Stimulated activated naive CD8-positive, alpha-beta T cell treated with anti-CD3 and anti-CD28 coated beads, Interleukin-15, Interleukin-2, amounts not matched to agents 100 ng/mL and 50 ng/mL, for 24 hours (primary cell): ENCODE measurements around the gene SYT8.

ENCODE experiments used
- H3K27ac Mint-ChIP-seq: one replicate; pipeline ENCODE4 v1.8.0; 2021; ENCODE audit warnings: mild to moderate bottlenecking, mixed read lengths
- H3K27me3 Mint-ChIP-seq: one replicate; pipeline ENCODE4 v1.8.0; 2021; ENCODE audit warnings: mixed read lengths
- H3K36me3 Mint-ChIP-seq: one replicate; pipeline ENCODE4 v1.8.0; 2021; ENCODE audit warnings: low read depth, mixed read lengths
- H3K4me1 Mint-ChIP-seq: one replicate; pipeline ENCODE4 v1.8.0; 2021; ENCODE audit warnings: low read depth, mixed read lengths
- H3K4me3 Mint-ChIP-seq: one replicate; pipeline ENCODE4 v1.8.0; 2021; ENCODE audit warnings: mild to moderate bottlenecking, mixed read lengths
- H3K9me3 Mint-ChIP-seq: one replicate; pipeline ENCODE4 v1.8.0; 2021; ENCODE audit warnings: mixed read lengths

SYT8 gene

GRCh38 chr11:1854132-1854948, 19.6 kb downstream of the SYT8 start:
- Mint-ChIP-seq H3K9me3 (no peaks in the 10 kb centered on the region), H3K4me1 (peaks cover 74% of the 10 kb centered on the region), H3K27me3 (no peaks in the 10 kb centered on the region), H3K27ac (peak overlapping the region; percentile 95), H3K4me3 (peak overlapping the region; percentile 93), H3K36me3 (peaks cover 6% of the 10 kb centered on the region)

GRCh38 chr11:1854949-1855885, 20.4 kb downstream of the SYT8 start:
- H3K27ac Mint-ChIP-seq = no peak overlapping the region
- peaks cover 7% of the 10 kb centered on the region for H3K36me3 Mint-ChIP-seq
- peak overlapping the region; percentile 93 for H3K4me3 Mint-ChIP-seq
- H3K4me1 Mint-ChIP-seq = peaks cover 65% of the 10 kb centered on the region
- no peaks in the 10 kb centered on the region for H3K9me3 Mint-ChIP-seq
- H3K27me3 Mint-ChIP-seq = no peaks in the 10 kb centered on the region

GRCh38 chr11:1855886-1856265, 21.1 kb downstream of the SYT8 start:
- Mint-ChIP-seq H3K9me3 (no peaks in the 10 kb centered on the region), H3K36me3 (peaks cover 7% of the 10 kb centered on the region)

GRCh38 chr11:1856306-1857005, 21.7 kb downstream of the SYT8 start:
- peaks cover 7% of the 10 kb centered on the region for H3K36me3 Mint-ChIP-seq
- peak overlapping the region; percentile 43 for H3K4me3 Mint-ChIP-seq
- H3K27ac Mint-ChIP-seq = no peak overlapping the region
- H3K27me3 Mint-ChIP-seq = no peaks in the 10 kb centered on the region
- peaks cover 53% of the 10 kb centered on the region for H3K4me1 Mint-ChIP-seq
- H3K9me3 Mint-ChIP-seq = no peaks in the 10 kb centered on the region

More at GRCh38 chr11:1855886-1856265, 21.1 kb downstream of the SYT8 start:
- no peak overlapping the region for H3K27ac Mint-ChIP-seq
- H3K27me3 Mint-ChIP-seq = no peaks in the 10 kb centered on the region
- H3K4me3 Mint-ChIP-seq = peak overlapping the region; percentile 43
- peaks cover 59% of the 10 kb centered on the region for H3K4me1 Mint-ChIP-seq

- Mint-ChIP-seq H3K4me1 (peaks cover 47% of the 10 kb centered on the region), H3K9me3 (no peaks in the 10 kb centered on the region)
These were observed 22.3 kb downstream of the SYT8 start for GRCh38 chr11:1857064-1857463.

GRCh38 chr11:1858154-1858553, 23.4 kb downstream of the SYT8 start:
- H3K4me1 Mint-ChIP-seq = peaks cover 36% of the 10 kb centered on the region
- no peak overlapping the region for H3K4me3 Mint-ChIP-seq
- H3K9me3 Mint-ChIP-seq = no peaks in the 10 kb centered on the region
- no peaks in the 10 kb centered on the region for H3K27me3 Mint-ChIP-seq
- no peak overlapping the region for H3K27ac Mint-ChIP-seq
- peaks cover 3% of the 10 kb centered on the region for H3K36me3 Mint-ChIP-seq

More at GRCh38 chr11:1857064-1857463, 22.3 kb downstream of the SYT8 start:
- Mint-ChIP-seq H3K27me3 (no peaks in the 10 kb centered on the region), H3K27ac (no peak overlapping the region), H3K4me3 (no peak overlapping the region), H3K36me3 (peaks cover 7% of the 10 kb centered on the region)

GRCh38 chr11:1858576-1858975, 23.8 kb downstream of the SYT8 start:
- H3K9me3 Mint-ChIP-seq = no peaks in the 10 kb centered on the region
- H3K36me3 Mint-ChIP-seq = peaks cover 3% of the 10 kb centered on the region
- peaks cover 32% of the 10 kb centered on the region for H3K4me1 Mint-ChIP-seq
- H3K27me3 Mint-ChIP-seq = no peaks in the 10 kb centered on the region
- no peak overlapping the region for H3K27ac Mint-ChIP-seq
- H3K4me3 Mint-ChIP-seq = no peak overlapping the region

GRCh38 chr11:1859004-1859403, 24.2 kb downstream of the SYT8 start:
- no peak overlapping the region for H3K4me3 Mint-ChIP-seq
- H3K27me3 Mint-ChIP-seq = no peaks in the 10 kb centered on the region
- no peak overlapping the region for H3K27ac Mint-ChIP-seq
- peaks cover 31% of the 10 kb centered on the region for H3K4me1 Mint-ChIP-seq
- H3K36me3 Mint-ChIP-seq = peaks cover 3% of the 10 kb centered on the region
- no peaks in the 10 kb centered on the region for H3K9me3 Mint-ChIP-seq

- Mint-ChIP-seq H3K4me1 (peaks cover 35% of the 10 kb centered on the region), H3K27me3 (no peaks in the 10 kb centered on the region), H3K27ac (no peak overlapping the region), H3K4me3 (no peak overlapping the region), H3K9me3 (no peaks in the 10 kb centered on the region), H3K36me3 (peaks cover 3% of the 10 kb centered on the region)
These were observed 25.3 kb downstream of the SYT8 start for GRCh38 chr11:1860108-1860507.

GRCh38 chr11:1861435-1862411, 26.9 kb downstream of the SYT8 start:
- Mint-ChIP-seq H3K27me3 (no peaks in the 10 kb centered on the region), H3K4me3 (no peak overlapping the region), H3K36me3 (peaks cover 3% of the 10 kb centered on the region), H3K27ac (no peak overlapping the region), H3K9me3 (no peaks in the 10 kb centered on the region), H3K4me1 (peaks cover 22% of the 10 kb centered on the region)

GRCh38 chr11:1862588-1863351, 28.0 kb downstream of the SYT8 start:
- H3K9me3 Mint-ChIP-seq = no peaks in the 10 kb centered on the region
- H3K27me3 Mint-ChIP-seq = no peaks in the 10 kb centered on the region
- H3K4me3 Mint-ChIP-seq = no peak overlapping the region
- peaks cover 23% of the 10 kb centered on the region for H3K4me1 Mint-ChIP-seq
- H3K36me3 Mint-ChIP-seq = peaks cover 3% of the 10 kb centered on the region
- no peak overlapping the region for H3K27ac Mint-ChIP-seq

GRCh38 chr11:1863352-1864216, 28.8 kb downstream of the SYT8 start:
- no peak overlapping the region for H3K27ac Mint-ChIP-seq
- H3K4me1 Mint-ChIP-seq = peaks cover 21% of the 10 kb centered on the region
- H3K36me3 Mint-ChIP-seq = peaks cover 3% of the 10 kb centered on the region
- no peak overlapping the region for H3K4me3 Mint-ChIP-seq
- no peaks in the 10 kb centered on the region for H3K9me3 Mint-ChIP-seq
- H3K27me3 Mint-ChIP-seq = no peaks in the 10 kb centered on the region
